ENCODE data around the gene ZP2. TPM values are rescaled to one million over a fixed set of nuclear protein-coding genes. Genes with fewer than 3 reads are reported as not detected.

ZP2 gene
- total and polyA plus RNA-seq, 2 of the 4 experiments (the other 2 are of a cell fraction): not detected

DNA sequence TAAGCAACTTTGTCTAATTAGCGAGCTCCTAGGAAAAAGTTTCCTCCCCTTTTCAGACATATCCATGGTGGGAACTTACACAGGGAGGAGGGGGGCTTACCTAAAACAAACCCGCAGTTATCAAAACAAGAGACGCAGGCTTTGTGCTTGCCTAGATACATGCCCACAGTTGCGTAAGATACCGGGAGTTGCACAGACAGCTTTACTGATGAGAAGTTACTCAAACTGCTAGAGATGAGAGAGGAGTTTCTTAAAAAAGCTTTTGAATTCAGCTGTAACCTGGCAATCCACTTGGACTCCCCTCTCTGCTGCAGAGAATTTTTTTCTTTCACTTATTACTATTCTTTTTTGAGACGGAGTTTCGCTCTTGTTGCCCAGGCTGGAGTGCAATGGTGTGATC lies 6.8 kb upstream of the ZP2 start:
- ATAC-seq (ENCODE audit: low read depth): no peak
- Histone ChIP-seq H2BK5ac (ENCODE audit: low read depth, low read length, poor library complexity, severe bottlenecking) (no peak overlapping the region), H3K9me3 (ENCODE audit: control insufficient read depth, insufficient read depth, low read length) (no peaks in the 10 kb centered on the region), H3K18ac (ENCODE audit: low read depth, low read length) (no peak overlapping the region), H3K4ac (ENCODE audit: low read depth, low read length) (no peak overlapping the region), H3K4me2 (ENCODE audit: low read depth, low read length) (no peak overlapping the region), H4K8ac (ENCODE audit: low read depth in 2 of 2, low read length in 2 of 2) (no peak overlapping the region), H3K23ac (ENCODE audit: low read depth, low read length) (no peak overlapping the region), H2BK20ac (ENCODE audit: low read depth, low read length) (no peak overlapping the region), H3K4me1 (ENCODE audit: control insufficient read depth, insufficient read depth, low read length) (no peaks in the 10 kb centered on the region), H2AK5ac (ENCODE audit: low read depth, low read length) (no peak overlapping the region), H3K14ac (replicated peaks; ENCODE audit: low read depth, low read length) (no peak overlapping the region), H3K79me1 (ENCODE audit: low read depth in 1 of 2, low read length in 2 of 2) (no peaks in the 10 kb centered on the region), H3K27ac (ENCODE audit: insufficient read depth, low read length) (no peak overlapping the region), H3K56ac (ENCODE audit: extremely low read depth, insufficient read depth, low read length) (no peak overlapping the region), H4K5ac (ENCODE audit: low read depth, low read length) (no peak overlapping the region), H2AFZ (replicated peaks; ENCODE audit: low read length, poor library complexity) (no peak overlapping the region), H3K36me3 (ENCODE audit: control insufficient read depth, insufficient read depth, low read length) (no peaks in the 10 kb centered on the region), H3K4me3 (ENCODE audit: insufficient read depth, low read depth, low read length) (no peak overlapping the region), H2BK15ac (ENCODE audit: low read depth, low read length) (no peak overlapping the region), H2AK9ac (replicated peaks; ENCODE audit: low read depth, low read length, poor library complexity) (no peak overlapping the region), H4K20me1 (ENCODE audit: insufficient read depth, low read length) (no peaks in the 10 kb centered on the region), H3K9ac (ENCODE audit: low read depth, low read length) (no peak overlapping the region), H3K27me3 (ENCODE audit: control insufficient read depth, insufficient read depth, low read length) (peaks cover 11% of the 10 kb centered on the region), H3K9me1 (ENCODE audit: insufficient read depth, low read length) (no peaks in the 10 kb centered on the region), H2BK120ac (ENCODE audit: low read depth, low read length) (no peak overlapping the region), H4K91ac (ENCODE audit: insufficient read depth, low read depth, low read length) (no peak overlapping the region)
- TF ChIP-seq, protein P1, sequence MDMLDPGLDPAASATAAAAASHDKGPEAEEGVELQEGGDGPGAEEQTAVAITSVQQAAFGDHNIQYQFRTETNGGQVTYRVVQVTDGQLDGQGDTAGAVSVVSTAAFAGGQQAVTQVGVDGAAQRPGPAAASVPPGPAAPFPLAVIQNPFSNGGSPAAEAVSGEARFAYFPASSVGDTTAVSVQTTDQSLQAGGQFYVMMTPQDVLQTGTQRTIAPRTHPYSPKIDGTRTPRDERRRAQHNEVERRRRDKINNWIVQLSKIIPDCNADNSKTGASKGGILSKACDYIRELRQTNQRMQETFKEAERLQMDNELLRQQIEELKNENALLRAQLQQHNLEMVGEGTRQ (IDR thresholded peaks at IDR 0.05; ENCODE audit: low read depth, low read length): no peak
- TF ChIP-seq CEBPB (IDR thresholded peaks at IDR 0.05; ENCODE audit: low read depth, low read length): peak; percentile 51
- intact Hi-C loops (cut with micrococcal nuclease) (no loop called here), in situ Hi-C loops (cut with MboI; ENCODE audit: low sequenced_read_pairs) (no loop called here), dilution Hi-C loops (cut with HindIII; ENCODE audit: low sequenced_read_pairs, unreplicated experiment) (no loop called here)
- POLR2A ChIA-PET (ENCODE audit: unreplicated experiment): no interaction called here
- no TSS peak for BruUV-seq (replicated peaks)
- no peak for DNase-seq
- CTCF ChIA-PET: no interaction called here
- WGBS, 2 experiments (ENCODE audit: extremely low coverage in 2 of 2, insufficient read length in 1 of 2): no CpG with 5 or more reads among the region's 7 CpGs
